ENCODE data around the gene DOCK4.

The DOCK4 gene

DNA sequence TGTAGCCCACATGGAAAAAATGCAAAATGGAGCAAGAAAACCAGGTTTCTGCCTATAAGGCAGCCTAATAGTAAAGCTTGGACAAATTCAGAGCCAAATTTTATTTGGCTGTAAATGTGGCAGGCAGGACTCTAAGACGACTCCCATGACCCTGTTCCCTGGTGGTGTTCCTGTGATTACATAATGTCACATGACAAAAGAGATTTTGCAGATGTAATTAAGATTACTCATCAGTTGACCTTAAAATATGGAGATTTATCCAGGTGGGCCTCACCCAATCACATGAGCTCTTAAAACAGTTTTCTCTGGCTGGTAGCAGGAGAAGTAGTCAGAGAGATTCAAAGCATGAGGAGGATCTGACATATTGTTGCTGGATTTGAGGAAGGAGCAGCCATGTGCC is 340.8 kb downstream of the DOCK4 start:
- no peak for DNase-seq (ENCODE audit: low read depth in 1 of 2, low spot score in 1 of 2)

DNA sequence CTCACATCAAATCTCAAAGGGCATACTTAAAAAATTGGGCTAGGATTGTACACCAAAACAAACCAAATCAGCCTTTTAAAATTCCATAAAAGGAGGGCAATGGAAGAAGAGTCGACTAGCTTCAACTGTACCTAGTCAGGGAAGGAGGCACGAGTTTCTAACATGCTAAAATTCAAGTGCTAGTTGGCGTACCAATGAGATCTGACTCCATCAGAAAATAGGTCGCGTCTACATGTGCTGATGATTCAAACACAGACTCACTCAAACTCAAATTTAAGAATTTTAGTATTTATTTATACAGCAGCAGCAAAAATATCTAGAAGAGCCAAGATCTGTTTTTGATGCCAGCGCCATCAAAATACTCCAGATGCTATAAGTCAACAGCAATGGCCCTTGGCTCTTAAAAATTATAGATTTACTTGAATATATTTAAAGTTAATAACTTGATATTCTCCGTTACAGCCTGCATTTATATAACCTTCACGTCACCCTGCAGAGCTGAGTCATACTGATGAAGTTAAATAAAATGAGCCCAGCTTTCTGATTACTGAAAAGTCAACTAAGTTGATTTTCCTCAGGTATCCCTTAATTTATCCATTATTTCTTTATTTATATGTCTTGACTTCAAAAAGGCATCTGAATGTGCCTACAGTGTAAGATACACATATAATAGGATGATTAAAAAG is 341.8 kb downstream of the DOCK4 start:
- DNase-seq (ENCODE audit: low read depth in 1 of 2, low spot score in 1 of 2), result no peak

DNA sequence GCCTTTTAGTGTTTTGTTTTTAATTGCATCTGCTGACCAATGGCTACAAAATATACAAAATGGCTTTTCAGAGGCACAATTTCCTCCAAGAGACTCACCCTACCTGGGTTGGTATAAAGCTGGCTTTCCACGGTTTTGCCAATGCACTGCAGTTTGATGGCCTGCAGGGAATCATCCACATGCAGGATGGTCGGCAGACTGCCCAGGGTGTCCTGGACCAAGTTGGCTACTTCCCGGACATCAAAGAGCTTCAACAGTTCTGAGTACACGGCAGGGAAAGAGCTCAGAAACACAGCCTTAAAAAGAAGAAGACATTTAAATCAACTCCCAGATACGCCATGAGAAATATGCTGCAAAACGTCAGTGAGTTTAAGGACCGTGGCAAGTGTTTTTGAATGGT is 342.9 kb downstream of the DOCK4 start:
- no peak for DNase-seq (ENCODE audit: low read depth in 1 of 2, low spot score in 1 of 2)

DNA sequence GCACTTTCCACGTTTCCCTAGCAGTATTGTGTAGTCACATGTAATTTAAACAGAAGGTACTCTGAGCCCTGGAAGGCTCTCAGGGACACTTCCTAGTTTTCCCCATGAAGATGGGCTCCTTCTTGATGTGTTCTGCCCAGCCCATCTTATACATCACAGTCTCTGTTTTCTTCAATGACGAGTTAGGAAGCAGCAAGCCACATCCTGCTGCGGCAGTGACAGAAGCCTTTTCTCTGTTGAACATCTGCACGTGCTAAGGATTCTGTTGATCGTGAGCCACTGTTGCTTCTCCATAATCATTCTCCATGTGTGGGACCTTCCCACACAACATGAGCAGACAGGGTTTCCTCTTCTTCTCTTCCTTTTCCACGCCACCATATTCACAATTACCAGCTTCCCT is 346.0 kb downstream of the DOCK4 start:
- no peak for DNase-seq (ENCODE audit: low read depth in 1 of 2, low spot score in 1 of 2)

DNA sequence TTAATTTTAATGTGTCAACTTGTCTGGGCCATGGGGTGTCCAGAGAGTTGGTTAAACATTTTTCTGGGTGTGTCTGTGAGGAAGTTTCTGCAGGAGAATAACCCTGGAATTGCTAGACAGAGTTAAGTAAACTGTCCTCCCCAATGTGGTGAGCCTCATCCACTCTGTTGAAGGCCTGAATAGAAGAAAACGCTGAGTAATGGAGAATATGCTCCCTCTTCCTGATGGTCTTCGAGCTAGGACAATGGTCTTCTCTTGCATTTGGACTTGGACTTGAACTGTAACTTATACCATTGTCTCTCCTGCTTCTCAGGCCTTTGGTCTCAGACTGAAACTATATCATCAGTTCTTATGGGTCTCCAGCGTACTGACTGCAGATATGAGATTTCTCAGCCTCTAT is 347.9 kb downstream of the DOCK4 start:
- no peak for DNase-seq (ENCODE audit: low read depth in 1 of 2, low spot score in 1 of 2)

DNA sequence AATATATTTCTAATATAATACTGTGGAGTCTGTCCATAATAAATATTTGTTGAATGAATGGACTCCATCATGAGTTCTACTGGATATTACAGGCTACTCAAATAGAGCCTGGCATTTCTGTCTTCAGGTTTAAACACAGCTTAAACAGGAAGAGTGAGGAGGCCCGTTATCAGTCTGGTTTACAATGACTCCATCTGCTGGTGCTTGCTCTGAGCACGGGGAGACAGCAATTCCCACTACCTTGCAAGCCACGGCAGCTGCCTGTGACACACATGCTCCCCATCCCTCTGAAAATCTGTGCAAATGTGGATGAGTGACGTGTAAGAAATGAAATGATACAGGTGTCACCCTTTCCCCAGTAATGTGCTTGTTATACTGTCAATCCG is 350.4 kb downstream of the DOCK4 start:
- DNase-seq (ENCODE audit: low read depth in 1 of 2, low spot score in 1 of 2), result no peak

DNA sequence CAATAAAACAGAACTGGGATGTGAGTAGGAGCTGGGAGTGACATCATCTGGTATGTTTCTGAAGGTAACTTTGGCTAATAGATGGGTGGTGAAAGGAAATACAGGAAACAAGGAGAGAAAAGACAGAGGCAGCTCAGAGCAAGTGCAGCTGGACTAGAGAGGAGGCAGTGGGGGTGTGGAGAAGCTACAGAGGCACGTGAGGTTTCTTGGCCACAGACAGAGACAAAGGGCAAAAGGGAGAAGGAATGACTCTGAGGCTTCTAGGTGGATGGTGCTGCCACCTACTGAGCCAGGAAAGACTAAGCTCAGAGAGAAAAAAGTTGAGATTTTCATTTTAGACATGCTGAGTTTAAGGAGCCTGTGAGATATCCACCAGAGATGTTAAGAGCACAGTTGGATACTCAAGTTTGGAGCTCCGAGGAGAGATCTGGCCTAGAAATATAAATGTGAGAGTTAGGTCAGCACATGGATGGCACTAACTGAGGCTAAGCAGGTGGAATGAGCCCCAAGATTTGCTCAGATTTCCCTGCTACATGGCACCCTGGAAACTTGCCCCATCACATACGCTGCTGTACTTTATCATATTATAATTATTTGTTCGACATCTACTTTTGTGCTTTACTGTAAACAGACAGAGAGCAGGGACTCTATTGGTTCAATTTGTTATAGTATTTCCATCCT is 350.9 kb downstream of the DOCK4 start:
- DNase-seq (ENCODE audit: low read depth in 1 of 2, low spot score in 1 of 2), result no peak

DNA sequence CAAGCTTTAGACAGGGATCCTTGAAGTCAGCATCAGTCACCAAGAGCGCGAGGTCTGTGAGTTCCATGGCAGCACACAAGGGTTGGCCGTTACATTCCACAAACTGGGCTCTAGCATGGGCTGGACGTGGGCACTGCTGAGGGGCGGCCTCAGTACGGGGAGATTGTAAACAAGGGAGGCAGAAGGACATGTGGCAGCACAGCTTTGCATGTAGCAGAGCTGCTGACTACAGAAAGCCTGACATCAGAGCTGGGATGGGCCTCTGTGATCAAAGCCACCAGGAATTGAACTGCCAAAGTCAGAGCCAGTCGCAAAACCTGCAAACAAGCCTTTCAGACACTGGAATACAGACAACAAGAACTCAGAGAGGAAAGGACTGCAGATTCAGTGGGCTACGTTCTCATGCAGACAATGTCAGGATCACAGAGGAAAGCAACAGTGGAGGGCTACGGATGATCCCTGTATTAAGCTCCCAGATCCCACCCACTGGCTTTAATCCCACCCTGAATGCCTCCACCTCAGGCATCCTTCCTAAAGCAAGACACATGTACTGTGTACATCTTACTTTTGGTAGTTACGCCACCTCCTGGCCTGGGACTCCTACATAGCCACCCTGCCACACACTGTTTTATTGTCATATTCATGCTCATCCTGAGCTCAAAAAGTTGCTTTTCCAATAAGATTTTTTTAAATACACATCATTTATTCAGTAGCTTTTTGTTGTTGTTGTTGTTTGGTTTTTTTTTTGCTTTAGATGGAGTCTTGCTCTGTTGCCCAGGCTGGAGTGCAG is 352.8 kb downstream of the DOCK4 start:
- no peak for DNase-seq (ENCODE audit: low read depth in 1 of 2, low spot score in 1 of 2)

DNA sequence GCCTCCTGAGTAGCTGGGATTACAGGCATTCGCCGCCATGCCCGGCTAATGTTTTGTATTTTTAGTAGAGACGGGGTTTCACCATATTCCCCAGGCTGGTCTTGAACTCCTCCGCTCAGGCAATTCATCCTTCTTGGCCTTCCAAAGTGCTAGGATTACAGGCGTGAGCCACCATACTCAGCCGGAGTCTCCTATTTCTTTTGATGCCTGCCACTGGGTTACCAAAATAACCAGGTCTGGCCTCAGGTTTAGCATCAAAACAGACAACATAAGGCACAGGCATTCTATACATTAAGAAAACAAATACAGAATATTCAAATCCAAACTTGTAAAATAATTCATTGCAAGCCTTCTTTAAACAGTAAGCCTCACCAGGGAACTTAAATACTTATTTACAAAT is 354.1 kb downstream of the DOCK4 start:
- no peak for DNase-seq (ENCODE audit: low read depth in 1 of 2, low spot score in 1 of 2)

DNA sequence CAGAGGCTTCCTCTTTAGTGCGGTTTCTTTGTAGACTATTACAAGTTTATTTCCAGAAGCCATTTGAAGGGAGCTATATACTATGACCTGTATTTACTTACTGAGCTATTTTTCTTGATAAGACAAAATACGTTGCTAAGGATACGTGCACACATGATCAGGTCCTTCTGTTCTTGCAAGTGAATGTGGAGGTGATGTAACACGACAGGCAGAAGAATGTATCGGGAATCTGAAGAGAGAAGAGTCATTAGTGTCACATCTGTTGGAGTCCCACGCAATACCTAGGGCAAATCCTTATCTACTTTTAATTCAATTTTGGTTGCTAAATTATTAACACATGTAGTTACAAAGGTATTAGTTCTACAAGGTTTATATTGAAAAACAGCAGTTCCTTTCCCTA is 359.3 kb downstream of the DOCK4 start:
- no peak for DNase-seq (ENCODE audit: low read depth in 1 of 2, low spot score in 1 of 2)

DNA sequence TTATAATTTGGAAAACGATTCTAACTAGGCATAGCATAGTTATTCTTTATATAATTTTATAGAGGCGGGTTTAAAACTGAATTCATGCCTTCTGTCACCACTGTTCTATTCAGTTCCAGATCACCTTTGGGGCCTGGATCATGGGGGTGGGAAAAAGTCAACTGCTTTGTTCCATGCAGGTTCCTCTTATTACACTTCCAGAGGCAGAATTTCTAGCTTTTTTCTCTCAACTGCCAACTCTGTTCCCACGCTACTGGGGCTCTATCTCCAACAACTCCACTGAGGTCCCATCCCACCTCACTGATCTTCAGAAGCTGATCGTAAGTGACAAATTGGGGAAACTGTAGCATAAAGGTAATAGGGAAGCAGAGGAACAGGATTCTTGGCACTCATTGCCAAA is 360.3 kb downstream of the DOCK4 start:
- DNase-seq (ENCODE audit: low read depth in 1 of 2, low spot score in 1 of 2), result no peak

DNA sequence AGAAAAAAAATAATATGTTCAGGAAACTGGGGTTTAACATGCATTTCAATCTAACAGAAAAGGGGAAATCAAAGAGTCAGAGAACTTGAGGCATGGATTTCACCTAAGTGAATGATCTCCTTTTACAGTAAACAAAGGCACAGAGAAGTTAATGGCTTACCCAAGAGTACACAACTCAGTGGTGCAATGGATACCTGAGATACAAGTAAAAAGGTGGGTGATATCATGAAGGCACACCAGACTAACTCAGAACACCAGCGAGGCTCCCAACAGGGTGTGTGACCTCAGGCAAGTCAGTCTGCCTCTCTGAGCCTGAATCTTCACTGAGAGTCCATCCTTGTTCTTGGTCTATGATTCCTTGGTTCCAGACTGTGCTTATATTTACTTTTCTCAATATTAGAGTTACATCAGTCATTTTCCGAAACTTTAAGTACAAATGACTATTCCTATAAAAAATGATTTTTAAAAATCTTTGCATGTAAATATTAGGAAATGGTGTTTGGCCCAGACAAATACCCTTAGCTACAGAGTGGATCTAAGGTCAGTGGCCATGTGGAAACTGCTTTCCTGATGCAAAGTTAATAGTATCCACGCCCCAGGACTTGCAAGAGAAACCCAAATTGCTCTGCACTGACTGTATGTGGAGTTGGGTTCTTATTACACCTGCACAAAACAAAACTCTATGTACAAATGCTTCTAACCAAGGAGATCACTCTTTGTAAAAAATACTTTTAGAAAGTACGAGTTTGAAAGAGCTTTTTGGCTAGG is 361.1 kb downstream of the DOCK4 start:
- DNase-seq (ENCODE audit: low read depth in 1 of 2, low spot score in 1 of 2), result no peak

DNA sequence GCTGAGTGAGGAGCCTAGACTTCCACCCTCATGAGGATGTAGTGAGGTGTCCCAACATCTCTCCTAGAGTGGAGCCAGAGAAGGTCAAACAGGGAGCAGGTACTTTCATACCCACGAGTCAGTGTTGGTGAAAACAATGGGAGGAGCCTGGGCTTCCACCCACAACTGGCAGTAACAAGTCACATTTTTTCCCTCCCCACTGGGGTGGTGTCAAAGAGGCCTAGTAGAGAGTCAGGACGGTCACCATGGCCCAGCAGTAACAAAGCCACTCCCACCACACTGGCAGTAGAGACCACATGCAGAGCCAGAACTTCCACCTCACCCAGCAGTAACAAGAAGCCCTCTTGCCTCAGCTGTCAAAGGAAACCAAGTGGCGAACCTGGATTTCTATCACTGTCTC is 363.7 kb downstream of the DOCK4 start:
- DNase-seq (ENCODE audit: low read depth in 1 of 2, low spot score in 1 of 2), result no peak

DNA sequence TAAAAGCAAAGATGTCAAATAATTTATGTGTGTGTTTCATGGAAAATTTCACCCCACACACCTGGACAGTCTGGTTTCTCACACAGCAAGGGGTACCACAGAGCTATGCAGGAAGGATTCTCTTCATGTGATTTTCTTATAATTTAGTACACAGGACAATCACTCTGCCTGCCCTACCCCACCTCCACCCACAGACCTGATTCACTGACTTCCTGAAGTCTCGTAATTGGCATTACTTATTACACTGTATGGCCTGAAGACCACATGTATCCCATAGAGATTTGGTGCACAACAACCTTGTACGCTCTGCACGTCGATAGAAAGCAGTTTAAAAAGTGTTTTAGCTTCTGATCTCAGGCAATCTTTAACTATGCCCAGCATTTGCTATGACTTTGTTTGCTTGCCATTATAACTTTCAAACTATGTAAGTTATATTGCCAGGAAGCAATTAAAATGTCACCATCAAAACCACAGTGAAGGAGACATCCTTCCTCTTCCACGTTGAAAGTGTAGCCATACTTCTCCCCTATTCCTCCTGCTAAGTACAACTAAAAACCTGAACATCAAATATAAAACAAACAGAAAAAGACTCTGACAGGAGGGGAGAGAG is 364.5 kb downstream of the DOCK4 start:
- DNase-seq (ENCODE audit: low read depth in 1 of 2, low spot score in 1 of 2), result no peak

DNA sequence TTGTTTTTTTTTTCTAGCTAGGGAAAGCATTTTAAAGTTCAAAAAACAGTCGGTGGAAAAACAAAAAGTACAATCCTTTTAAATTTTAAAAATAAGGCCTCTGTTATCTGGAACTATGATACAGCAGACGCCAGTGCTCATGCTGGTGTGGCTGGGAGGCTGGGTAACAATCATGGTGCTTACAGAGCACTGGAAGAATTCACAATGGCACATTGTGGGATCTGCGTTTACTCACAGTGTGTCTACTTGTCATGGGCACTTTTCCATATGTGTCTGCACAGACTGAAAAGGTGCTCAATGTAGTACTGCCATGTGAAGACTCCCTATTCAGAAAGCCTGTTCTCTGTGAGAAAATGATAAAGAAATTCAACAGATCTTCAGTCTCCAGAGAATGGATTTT is 365.7 kb downstream of the DOCK4 start:
- no peak for DNase-seq (ENCODE audit: low read depth in 1 of 2, low spot score in 1 of 2)

DNA sequence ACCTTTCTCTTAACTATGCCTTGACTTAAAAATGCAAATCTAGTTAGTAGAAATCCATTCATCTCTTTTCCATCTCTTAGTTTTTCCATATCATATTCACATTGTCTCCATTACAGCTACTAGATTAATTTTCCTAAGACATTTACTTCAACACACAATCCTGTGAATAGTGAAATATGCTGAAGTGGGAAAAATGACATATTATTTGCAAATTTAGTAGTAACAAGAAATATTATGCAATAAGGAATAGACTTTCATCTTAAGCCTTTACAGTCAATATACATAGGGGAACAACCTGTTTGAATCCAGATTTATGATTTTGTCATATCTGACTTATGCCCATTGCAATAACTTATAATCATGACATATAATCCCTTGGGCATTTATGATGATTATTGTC is 366.9 kb downstream of the DOCK4 start:
- DNase-seq (ENCODE audit: low read depth in 1 of 2, low spot score in 1 of 2), result no peak

DNA sequence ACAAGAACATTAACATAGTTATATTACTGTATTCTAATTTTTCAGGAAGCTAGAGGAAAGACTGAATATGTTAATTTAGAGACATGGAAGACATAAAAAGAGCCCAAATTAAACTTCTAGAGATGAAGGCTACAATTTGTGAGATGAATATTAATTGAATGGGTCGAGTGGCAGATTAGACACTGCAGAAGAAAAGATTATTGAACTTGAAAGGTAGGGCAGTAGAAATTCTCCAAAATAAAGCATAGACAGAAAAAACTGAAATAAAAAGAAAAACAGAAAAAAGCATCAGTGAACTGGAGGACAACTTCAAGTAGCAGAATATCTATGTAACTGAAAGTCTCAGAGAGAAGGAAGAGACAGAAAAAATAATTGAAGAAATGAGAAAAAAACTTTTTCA is 369.6 kb downstream of the DOCK4 start:
- no peak for DNase-seq (ENCODE audit: low read depth in 1 of 2, low spot score in 1 of 2)

DNA sequence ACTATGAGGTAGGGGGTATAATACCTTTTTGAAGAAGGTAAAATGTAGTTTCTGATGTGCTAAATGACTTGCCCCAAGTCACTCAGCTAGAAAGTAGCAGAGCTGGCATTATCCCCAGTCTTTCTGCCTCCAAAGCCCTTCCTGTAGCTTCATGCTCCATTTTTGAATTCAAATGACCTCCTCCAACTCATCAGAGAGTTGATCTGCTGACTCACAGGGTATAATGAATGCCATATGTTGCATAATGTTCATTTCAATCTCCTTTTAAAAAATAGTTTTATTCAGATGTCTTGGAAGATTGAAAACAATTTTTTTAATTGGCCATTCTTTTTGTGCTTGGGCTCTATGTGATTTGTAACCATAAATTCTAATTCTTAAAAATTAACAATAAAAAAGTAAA is 371.1 kb downstream of the DOCK4 start:
- no peak for DNase-seq (ENCODE audit: low read depth in 1 of 2, low spot score in 1 of 2)

DNA sequence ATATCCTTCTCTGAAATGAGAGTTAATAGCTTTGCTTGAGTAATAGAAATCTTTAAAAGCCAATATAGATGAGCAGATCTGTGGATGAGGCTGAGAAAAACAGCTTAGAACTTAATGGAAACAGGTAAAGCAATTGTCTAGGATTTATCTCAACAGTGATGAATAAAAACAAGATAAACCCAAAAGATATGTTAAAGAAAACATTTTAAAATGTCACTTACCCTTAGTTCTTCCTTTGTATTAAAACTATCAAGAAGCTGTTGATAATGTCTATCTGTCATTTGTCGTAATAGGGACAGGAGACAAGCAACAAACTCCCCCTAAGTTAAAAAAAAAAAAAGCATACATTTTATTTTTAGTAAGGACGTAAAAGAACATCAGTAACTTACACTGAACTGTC is 371.8 kb downstream of the DOCK4 start:
- no peak for DNase-seq (ENCODE audit: low read depth in 1 of 2, low spot score in 1 of 2)

DNA sequence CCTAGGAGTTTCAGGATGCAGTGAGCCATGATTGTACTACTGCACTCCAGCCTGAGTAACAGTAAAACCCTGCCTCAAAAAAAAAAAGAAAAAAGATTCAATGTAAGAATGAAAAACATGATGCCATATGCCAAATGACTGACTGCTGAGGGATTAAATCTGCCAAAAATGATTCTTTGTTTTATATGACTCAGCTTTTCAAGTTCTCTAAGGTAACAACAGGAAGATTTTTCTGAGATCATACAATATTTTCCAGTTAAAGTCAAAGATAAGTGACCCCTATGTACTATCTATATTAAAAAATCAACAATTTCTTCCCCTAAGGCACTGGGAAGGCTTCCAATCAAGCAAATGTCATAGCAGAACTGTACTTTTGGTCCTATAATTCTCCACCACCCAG is 372.7 kb downstream of the DOCK4 start:
- DNase-seq (ENCODE audit: low read depth in 1 of 2, low spot score in 1 of 2), result no peak

DNA sequence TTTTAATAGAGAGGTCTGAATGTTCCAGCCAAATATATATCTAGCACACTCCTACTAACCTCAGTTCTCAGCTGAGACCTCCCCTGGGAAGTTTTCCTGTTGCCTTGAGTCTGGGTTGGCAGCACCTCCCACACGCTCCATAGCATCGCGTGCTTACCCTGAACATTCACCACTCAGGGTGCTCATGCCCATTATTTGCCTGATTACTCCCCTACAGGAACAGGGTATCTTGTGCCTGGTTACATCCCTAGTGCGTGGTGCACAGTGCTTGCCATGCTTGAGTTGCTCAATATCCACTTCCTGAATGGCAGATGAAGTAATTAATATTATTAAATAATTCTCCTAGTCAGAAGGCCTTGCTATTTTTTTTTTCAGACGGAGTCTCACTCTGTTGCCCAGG is 374.0 kb downstream of the DOCK4 start:
- DNase-seq (ENCODE audit: low read depth in 1 of 2, low spot score in 1 of 2), result no peak

Measured in activated T-helper 1 cell treated with anti-CD3 and anti-CD28 coated beads, Interleukin-2, amount 50 U/mL, for 16 hours (primary cell).